ENCODE results near the gene C4orf51. TPM values are rescaled to one million over a fixed set of nuclear protein-coding genes. Genes with fewer than 3 reads are reported as not detected.

Gene C4orf51
- total RNA-seq, 1 experiment from 2014 or later: not detected

DNA sequence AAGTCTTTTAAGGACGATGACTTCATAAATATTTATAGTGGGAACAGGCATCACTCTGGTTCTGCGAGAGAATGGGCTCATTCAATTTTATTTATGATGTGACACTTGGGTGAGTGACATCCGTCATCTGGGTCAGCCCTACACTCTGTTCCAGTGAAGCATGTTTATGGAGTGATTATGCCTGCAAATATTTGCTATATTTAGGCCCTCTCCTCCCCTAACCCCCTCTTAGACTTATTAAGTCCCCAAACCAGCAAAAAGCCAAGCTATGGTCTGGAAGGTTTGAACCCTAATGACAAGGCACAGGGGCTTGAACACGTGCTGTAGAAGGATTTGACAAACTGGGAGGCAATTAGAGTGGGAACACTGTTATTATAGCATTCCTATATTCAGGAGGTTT is 55.9 kb downstream of the C4orf51 start:
- in situ Hi-C loops (cut with HindIII; ENCODE audit: low pct_unique_long_range_greater_than_20kb, low sequenced_read_pairs): no loop called here
- no peak for DNase-seq (ENCODE audit: low read depth)

DNA sequence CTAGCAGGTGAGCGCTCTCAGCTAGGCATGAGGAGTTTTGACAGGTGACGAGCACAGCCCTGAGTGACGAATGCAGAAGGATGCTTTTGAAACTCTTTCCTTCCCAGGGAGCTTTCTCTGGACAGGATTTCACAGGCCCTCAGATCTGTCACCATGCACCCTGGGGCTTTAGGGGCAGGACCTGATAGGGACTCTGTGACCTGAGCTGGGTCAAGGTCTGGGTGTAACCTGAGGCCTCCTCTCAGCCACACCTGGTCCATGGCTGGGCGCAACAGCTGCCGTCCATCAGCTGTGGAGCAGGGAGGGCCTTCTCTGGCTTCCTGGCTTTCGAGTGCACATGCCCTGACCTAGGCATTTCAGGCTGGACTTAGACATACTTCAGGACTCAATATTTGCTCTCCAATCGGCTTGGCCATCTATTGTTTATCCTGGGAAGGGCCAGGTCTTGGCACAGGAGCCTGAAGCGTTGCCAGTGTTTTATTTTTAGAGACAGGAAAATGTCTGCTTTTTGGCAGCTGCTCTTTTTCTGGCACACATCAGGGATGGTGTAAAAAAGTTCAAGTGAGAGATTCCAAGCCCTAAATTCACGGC is 56.4 kb downstream of the C4orf51 start:
- in situ Hi-C loops (cut with HindIII; ENCODE audit: low pct_unique_long_range_greater_than_20kb, low sequenced_read_pairs): no loop called here
- DNase-seq (ENCODE audit: low read depth): no peak

DNA sequence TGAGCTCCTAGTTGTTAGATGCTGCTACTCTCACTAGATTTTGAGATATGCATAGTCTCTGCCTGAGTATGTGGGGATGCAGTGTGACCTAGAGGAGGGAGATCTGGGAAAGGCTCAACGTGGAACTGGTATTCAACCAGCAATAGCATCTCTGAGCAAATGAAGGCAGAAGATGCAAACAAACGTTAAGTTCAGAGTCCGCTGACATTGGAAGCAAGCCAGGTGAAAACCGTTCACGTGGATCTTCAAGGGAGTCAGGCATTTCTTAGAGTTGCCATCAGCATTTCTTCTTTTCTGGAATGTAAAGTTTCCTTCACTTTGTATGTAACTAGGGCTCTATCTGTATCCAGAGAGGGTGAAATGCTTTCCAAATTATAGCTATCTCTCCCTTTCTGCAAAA is 59.9 kb downstream of the C4orf51 start:
- in situ Hi-C loops (cut with HindIII; ENCODE audit: low pct_unique_long_range_greater_than_20kb, low sequenced_read_pairs): no loop called here
- DNase-seq (ENCODE audit: low read depth): peak; percentile 69

DNA sequence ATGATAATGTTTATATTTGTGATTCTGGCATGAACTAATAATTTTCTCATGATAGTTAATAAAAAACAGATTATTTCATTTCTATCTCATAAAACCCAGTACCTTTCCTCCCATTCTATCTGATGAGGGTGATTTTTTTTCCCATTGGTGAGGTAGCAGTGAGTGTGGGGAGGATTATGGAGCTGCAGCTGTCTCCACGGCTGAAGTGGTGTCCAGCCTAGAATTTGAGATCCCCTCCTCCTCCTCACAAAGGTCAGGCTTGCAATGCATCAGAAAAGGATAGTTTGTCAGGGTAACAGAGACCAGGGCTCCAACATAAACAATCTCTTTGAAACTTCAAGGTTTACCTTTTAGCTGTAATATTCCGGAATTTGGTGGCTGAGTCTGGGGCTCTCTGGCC is 60.9 kb downstream of the C4orf51 start:
- in situ Hi-C loops (cut with HindIII; ENCODE audit: low pct_unique_long_range_greater_than_20kb, low sequenced_read_pairs): no loop called here
- no peak for DNase-seq (ENCODE audit: low read depth)

DNA sequence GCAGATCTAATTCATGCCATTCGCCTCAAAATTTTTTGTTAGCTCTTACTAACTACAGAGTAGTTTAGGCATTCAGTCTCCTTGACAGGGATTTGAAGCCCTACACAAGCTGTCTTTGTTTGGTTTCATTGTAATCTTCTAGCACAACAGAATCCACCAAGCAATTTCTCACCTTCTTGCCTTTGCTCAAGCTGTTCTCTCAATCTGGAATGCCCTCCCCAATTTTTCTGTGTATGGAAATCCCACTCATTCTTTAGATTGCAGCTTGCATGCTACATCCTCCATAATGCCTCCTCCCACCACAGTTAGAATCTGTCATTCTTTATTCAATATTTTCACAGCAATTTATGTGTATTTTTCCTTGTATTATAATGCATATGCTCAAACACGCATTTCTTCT is 63.7 kb downstream of the C4orf51 start:
- DNase-seq (ENCODE audit: low read depth): no peak
- in situ Hi-C loops (cut with HindIII; ENCODE audit: low pct_unique_long_range_greater_than_20kb, low sequenced_read_pairs): no loop called here

DNA sequence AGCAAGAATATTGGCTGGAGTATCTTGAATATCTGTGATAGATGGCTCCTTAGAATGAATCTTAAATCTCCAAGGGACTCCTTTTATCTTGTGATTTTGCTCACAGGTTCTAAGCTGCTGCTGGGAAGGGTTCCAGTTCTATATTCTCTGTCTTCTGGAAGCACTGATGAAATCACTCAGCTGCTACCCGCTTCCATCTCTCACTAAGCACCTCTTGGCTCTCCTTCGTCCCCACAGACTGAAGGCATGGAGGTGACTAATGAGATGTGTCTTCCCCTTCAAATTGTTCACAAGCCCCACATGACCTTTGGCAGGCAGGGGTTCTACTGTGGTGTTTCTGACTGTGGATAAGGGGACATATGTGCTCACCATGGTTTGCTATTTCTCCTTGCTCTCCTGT is 75.9 kb downstream of the C4orf51 start:
- in situ Hi-C loops (cut with HindIII; ENCODE audit: low pct_unique_long_range_greater_than_20kb, low sequenced_read_pairs): no loop called here
- DNase-seq (ENCODE audit: low read depth): no peak

DNA sequence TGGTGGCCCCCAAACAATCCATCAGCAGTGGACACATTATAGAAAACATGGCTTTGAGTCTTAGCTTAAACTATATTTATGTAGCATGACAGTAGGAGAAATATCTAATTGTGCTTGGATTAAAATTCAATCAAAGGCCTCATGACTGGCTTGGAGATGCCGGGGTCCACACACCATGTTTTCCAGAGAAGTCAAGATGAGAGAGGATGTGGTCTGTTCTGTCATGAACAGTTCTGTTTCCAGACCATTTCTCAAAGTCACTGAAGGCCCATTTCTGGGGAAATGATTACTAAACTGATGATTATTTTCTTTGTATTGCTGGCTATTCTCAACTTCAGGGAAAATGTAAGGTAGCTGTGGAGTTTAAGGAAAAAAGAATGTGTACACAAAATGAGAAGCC is 76.3 kb downstream of the C4orf51 start:
- in situ Hi-C loops (cut with HindIII; ENCODE audit: low pct_unique_long_range_greater_than_20kb, low sequenced_read_pairs): no loop called here
- DNase-seq (ENCODE audit: low read depth): no peak

DNA sequence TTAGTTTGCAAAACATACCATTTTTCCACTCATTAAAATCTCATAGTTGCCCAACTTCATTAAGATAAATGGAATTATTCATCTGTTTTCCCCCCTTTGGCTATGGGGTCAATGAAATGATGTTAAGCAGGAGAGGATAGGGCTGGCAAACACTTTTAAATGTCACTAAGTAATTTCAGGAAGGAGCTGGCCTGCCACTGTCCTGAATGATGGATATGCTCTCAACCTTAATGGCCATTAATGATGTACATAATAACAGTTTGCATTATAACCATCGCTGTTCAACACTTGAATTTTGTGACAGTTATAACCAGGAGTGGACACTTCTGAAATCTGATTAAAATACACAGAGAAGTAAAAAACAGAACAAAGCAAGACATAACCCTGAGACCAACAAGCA is 77.2 kb downstream of the C4orf51 start:
- in situ Hi-C loops (cut with HindIII; ENCODE audit: low pct_unique_long_range_greater_than_20kb, low sequenced_read_pairs): no loop called here
- DNase-seq (ENCODE audit: low read depth): no peak

DNA sequence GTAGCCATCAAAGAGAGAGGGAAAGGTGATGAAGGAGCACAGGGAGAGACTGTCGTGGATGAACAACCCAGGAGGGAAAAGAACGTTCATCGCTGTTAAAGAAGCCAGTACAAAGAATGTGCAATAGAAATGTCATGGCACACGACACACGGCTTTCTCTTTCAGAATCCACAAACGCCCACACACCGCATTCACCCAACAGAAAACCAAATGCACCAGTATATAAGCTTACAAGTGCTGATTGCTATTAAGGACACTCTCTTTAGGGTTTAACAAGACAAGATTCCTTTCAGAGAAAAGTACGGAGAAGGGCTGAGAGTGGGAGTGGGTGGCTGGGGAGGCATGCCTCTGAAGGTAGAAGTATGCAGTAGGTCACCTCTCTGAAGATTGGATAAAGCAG is 80.2 kb downstream of the C4orf51 start:
- in situ Hi-C loops (cut with HindIII; ENCODE audit: low pct_unique_long_range_greater_than_20kb, low sequenced_read_pairs): no loop called here
- DNase-seq (ENCODE audit: low read depth): no peak

DNA sequence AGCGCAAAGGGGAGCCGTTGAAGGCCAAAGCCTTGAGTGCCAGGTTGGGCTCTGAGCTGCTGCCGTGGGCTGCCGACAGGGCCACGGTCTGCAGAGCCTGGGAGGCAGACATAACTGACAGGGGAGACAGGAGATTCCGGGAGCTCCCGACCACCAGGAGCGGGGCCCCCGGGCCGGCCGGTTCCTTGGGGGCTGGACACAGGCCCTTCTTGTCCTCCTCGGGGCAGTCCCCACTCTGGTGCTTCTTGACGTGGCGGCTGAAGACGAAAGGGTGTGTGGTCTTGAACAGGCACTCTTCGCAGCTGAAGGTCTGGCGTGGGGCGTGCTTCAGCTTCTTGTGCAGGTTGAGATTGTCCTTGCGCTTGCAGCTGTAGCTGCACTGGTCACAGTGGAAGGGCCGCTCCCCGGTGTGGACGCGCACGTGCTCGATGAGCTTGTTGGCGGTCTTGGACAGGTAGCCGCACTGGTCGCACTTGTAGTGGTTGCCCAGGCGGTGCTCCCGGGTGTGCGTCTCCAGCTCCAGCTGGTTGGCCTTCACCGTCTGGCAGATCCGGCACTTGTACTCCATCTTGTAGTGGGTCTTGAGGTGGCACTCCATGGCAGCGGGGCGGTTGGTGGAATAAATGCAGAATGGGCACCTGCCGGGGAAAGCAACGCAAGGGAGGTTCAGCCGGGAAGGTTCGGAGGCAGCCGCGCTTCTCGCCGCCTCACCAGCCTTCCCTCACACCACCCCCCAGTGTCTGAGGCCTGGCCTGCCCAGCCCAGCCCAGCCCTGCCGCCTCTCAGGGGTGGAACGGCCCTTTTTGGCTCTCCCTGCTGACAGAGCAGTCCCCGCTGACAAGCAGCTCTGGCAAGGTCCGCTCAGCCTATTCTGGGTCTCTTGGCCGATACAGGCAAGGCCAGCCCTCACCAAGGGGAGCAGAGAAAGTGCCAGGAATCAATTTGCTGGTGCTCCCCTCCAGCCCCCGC is 81.3 kb downstream of the C4orf51 start:
- no peak for DNase-seq (ENCODE audit: low read depth)
- in situ Hi-C loops (cut with HindIII; ENCODE audit: low pct_unique_long_range_greater_than_20kb, low sequenced_read_pairs): no loop called here

DNA sequence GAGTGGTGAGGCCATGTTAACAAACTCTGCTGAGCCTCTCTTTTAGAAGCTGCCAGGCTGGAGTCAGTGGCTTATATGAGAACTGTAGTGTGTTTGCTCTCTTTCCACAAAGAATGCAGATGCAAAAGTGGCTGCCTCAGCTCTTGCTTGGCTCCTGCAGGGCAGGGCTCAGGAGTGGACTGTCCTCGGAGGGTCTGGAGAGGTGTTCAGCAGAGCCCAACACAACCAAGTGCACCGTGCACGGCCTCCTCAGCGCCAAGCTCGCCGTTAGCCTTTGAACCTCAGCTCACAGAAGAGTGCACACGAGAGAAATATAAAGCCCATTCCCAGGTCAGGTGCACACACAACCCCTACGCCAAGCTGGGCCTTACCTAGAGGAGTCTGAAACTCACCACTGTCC is 82.8 kb downstream of the C4orf51 start:
- in situ Hi-C loops (cut with HindIII; ENCODE audit: low pct_unique_long_range_greater_than_20kb, low sequenced_read_pairs): no loop called here

DNA sequence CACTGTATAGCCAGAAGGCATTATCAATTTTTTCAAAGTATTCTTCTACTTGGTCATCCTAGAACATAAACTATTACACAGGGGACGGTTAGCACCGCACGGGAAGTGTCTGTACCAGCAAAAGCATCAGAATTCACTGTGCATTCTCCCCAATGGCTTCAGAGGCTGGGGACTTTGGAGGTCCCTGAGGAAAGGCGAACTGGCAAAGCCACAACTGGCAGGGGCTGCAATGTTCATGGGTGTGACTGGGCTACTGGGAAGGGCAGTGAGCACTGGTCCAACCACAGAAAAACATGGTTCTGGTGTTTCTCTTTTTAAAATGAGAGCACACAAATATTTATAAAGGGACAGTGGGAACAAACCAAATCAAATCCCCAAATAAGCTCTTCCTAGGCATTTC is 83.5 kb downstream of the C4orf51 start:
- DNase-seq (ENCODE audit: low read depth): no peak
- in situ Hi-C loops (cut with HindIII; ENCODE audit: low pct_unique_long_range_greater_than_20kb, low sequenced_read_pairs): no loop called here

More for the DNA sequence above, 82.8 kb downstream of the C4orf51 start:
- DNase-seq (ENCODE audit: low read depth): no peak

DNA sequence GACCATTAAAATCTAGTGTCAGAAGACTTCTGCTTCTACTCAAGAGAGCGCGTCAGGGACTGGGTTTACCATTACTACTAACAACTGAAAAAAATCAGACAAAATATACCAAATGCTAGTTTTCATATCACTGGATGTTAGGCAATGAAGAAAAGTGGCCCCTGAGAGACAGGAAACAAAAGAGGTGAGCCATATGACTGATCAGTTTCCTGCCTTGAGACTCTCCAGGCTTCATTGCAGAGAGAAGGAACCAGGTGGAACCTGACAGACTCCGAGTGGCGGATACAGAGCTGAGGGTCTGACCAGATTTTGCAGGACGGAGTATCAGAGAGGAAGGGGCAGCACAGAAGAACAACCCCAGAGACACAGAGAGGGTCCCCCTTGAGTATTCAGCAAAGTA is 86.3 kb downstream of the C4orf51 start:
- DNase-seq (ENCODE audit: low read depth): no peak
- in situ Hi-C loops (cut with HindIII; ENCODE audit: low pct_unique_long_range_greater_than_20kb, low sequenced_read_pairs): no loop called here

DNA sequence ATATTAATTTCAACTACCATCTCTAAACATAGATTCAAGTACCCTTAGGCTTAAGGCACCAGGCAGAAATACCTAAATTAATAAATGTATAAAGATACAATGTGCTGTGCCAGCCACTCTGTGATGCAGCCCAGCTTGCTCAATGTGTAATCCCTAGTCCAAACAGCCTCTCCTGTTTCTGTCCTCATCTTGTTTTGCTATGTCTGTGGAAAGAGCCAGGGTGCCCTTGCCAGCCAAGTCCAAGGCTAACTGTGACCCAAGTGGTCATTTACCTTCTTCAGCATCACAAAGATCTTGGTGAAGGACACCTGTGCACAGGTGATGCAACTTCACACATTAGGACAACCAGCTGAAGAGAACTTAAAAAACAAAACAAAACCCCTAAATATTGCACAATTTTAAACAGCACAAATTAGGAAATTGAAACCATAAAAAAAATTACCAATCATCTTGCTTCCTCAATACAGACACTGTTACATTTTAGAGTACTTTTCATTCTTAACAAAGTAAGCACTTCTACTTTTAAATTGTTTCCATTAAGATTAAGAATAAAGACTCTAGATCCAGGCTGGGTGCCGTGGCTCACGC is 89.6 kb downstream of the C4orf51 start:
- in situ Hi-C loops (cut with HindIII; ENCODE audit: low pct_unique_long_range_greater_than_20kb, low sequenced_read_pairs): no loop called here
- DNase-seq (ENCODE audit: low read depth): no peak

DNA sequence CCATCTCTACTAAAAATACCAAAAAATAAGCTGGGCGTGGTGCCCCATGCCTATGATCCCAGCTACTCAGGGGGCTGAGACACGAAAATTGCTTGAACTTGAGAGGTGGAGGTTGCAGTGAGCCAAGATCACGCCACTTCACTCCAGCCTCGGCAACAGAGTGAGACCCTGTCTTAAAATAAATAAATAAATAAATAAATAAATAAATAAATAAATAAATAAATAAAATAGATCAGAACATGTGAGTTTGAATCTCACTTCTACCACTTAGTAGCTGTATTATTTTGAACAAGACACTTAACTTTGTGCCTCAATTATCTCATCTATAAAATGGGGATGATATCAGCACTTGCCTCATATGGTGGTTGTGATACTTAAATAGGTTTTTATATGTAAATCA is 90.2 kb downstream of the C4orf51 start:
- no peak for DNase-seq (ENCODE audit: low read depth)
- in situ Hi-C loops (cut with HindIII; ENCODE audit: low pct_unique_long_range_greater_than_20kb, low sequenced_read_pairs): no loop called here

DNA sequence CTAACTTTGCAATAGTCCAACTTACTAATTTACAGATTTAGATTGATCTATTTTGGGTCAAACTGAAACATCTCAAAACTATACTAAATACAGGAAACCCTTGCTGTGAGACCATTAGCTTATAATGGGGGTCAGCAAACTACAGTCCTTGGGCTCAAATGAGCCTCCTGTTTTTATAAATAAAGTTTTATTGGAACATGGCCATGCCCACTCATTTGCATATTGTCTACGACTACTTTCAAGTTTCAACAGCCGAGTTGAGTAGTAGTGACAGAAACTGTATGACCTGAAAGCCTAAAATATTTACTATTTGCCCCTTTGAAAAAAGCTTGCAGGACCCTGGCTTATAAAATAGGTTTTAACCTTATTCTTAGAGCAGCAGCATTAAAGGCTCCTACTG is 92.4 kb downstream of the C4orf51 start:
- DNase-seq (ENCODE audit: low read depth): no peak
- in situ Hi-C loops (cut with HindIII; ENCODE audit: low pct_unique_long_range_greater_than_20kb, low sequenced_read_pairs): no loop called here

DNA sequence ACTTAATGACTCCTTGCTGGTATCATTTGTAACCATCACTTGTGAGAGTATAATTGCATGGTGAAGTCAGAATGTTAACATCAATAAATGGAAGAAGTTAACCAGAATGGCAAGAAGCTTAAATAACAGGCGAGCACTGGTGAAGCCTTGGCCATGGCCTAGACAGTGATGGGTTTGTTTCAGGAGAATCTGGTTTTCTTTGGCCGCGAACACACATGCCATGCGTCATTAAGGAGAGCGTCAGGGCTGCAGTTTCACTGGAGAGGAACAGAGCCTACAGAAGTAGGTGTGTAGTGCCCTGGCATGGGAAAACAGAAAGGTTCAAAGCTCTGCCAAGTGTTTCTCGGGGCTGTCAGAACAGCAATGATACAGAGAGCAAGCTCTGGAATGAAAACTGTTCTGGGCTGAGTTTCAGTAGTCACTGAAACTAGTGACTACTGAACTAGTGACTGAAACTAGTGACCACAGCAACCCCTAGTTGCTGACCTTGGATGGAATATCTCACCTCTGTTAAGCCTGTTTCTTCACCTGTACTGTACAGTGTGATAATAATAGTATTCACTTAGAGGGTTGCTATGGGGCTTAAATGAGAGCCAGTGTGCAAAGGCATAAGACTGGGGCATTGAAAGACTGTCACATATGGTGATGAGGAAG is 93.8 kb downstream of the C4orf51 start:
- DNase-seq (ENCODE audit: low read depth): no peak
- in situ Hi-C loops (cut with HindIII; ENCODE audit: low pct_unique_long_range_greater_than_20kb, low sequenced_read_pairs): no loop called here

DNA sequence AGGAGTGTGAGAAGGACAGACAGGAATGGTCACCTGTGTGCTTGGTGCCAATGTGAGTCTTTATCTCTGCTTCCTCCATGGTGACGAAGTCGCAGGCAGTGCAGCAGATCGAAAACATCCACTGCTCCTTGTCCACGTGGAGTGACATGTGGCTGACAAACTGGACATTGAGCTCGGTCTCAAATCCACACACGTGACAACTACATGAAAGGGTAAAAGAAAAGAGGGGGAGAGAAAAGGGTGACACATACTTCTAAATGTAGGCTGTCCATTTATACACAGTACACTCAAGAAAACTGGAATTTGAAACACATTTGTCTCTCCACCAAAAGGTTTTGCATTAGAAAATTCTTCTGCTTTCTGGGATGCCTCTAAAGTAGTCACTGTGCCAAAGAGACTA is 94.5 kb downstream of the C4orf51 start:
- in situ Hi-C loops (cut with HindIII; ENCODE audit: low pct_unique_long_range_greater_than_20kb, low sequenced_read_pairs): no loop called here
- no peak for DNase-seq (ENCODE audit: low read depth)

DNA sequence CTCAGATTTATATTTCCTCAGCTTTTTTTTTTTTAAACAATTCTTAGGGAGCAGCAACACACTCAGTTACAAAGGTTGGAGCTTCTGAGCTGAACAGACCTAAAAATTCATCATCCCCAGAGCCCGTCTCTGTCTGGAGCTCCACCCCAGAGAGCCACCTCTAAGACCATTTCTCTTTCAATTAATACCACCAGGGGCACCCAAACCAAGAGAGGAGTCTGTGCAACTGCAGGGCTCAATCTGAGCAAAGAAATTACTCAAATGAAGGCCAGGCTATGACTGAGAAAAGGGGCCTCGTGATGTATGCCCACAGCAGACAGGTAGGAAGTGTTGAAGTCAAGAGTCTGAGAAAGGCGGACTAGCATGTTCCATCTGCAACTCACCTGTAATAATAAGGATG is 95.5 kb downstream of the C4orf51 start:
- in situ Hi-C loops (cut with HindIII; ENCODE audit: low pct_unique_long_range_greater_than_20kb, low sequenced_read_pairs): no loop called here
- no peak for DNase-seq (ENCODE audit: low read depth)

All from Caki2 (cell line).